GM18519 (cell line): Measurements from ENCODE around the gene CCDC172.
A peak's percentile ranks its signal among the peaks of the same experiment; 100 is the strongest.
"Not testable (repeated sequence)": the region's sequence is repeated elsewhere in the genome, so short reads cannot be mapped to it uniquely, and the experiment has no call there.

Experiments
- ATAC-seq: cut with Tn5 transposase; IDR thresholded peaks from one replicate; pipeline ENCODE4 v1.9.1; 2021; ENCODE audit warnings: mild to moderate bottlenecking, moderate library complexity; ENCODE audit not compliant: unreplicated experiment, low FRiP score

CCDC172 gene

DNA sequence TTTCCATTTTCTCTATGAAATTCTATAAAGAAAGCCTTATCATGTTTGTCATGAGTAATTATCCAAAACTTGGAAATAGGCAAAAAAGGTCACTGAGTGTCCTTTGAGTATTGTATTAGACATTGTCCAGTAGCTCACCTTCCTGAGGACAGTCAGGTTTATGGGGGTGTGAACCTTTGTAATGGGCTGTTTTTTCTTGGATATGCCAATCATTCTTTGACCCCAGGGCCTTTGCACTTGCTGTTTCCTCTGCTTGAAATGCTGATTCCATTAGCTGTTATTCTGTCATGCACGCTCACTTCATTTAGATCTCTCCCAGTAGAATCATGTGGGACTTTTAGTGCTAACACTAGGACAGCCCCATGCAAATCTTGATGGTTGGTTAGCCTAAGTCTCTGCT lies 4.9 kb downstream of the CCDC172 start:
- ATAC-seq = no peak

- no peak for ATAC-seq
These were observed 7.6 kb downstream of the CCDC172 start for GRCh38 chr10:116331815-116332214.

GRCh38 chr10:116336866-116337265 lies 12.6 kb downstream of the CCDC172 start:
- no peak for ATAC-seq

GRCh38 chr10:116352125-116352524 lies 27.9 kb downstream of the CCDC172 start:
- no peak for ATAC-seq

DNA sequence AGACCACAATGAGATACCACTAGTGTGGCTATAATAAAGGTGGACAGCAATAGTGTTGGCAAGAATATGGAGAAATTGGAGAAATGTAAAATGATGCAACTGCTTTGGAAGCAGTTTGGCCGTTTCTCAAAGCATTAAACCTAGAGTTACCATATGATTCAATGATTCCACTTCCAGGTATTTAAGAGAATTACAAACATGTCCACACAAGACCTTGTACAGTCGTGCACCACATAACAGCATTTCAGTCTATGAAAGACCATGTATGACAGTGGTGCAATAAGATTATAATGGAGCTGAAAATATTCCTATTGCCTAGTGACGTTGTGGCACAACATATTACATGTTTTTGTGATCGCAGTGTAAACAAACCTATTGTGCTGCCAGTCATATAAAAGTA lies 29.6 kb downstream of the CCDC172 start:
- no peak for ATAC-seq

GRCh38 chr10:116355341-116355740 lies 31.1 kb downstream of the CCDC172 start:
- ATAC-seq = no peak

- ATAC-seq = no peak
These were observed 32.6 kb downstream of the CCDC172 start for GRCh38 chr10:116356833-116357232.

DNA sequence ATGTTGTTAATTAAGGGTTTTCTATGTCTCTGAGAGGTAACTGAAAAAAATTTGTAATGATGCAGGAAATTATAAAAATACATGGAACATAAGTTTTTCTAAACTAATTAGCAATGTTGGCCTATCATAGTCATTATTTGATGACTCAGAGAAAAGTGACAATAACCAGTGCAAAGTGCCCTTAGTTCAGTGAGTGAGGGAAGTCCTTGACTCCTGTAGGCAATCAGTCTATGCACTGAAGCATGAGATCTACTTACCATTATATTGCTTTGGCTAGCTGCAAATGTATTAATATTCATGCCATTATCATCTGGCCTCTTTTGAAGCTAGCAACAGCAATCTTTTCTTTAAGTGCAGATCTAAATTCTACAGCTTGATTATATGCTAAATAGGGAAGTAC lies 40.6 kb downstream of the CCDC172 start:
- ATAC-seq = no peak

DNA sequence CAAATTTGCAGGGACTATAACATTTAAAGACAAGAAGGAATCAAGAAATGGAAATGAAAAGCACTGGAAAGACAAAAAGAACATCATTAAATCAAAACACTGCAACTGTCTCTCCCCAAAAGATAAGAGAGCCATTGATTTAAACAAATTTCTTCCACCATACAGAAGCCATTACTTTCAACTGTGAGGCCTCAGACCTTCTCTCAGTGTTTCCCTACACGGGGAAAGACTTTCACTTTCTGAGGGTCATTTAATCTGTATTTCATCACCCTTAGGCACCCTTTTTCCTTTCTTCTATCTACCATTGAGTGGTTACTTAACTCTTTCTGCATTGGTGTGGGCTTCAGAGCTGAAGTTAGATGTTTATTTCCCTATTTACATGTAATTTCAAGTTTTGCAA lies 47.5 kb downstream of the CCDC172 start:
- no peak for ATAC-seq

DNA sequence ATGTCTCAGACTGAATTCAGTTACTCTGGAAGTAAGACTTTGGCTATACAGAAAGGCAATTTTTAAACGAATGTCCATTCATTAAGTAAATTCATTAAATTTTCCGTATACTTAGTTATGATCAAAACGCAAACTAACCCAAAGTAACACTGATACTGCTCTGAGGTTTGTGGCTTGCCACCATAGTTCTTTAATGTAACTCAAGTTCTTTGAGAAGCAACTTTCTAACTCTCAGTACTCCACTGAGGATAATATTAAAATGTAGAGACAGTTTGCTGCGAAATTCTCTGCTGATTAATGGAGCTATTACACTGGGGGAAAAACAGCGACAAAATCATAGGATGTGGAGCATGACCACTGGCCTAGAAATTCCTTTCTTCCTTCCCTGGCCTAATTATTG lies 58.0 kb downstream of the CCDC172 start:
- ATAC-seq = no peak

DNA sequence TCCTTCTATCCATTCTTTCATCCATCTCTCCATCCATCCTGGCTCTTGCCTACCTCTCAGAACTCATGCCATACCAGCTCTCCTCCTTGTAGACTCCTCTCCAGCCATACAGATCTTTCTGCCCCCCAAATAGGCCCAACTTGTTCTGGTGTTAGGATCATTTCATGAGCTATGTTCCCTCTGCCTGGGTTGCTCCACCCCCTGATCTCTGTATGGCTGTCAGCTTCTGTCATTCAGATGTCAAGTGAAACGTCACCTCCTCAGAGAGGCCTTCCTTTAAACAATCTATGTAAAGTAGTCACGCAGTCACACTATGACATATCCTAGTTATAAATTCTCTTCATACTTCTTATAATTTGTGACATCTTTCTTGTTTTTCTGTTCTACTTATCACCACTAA lies 61.1 kb downstream of the CCDC172 start:
- ATAC-seq = no peak

- ATAC-seq = peak; percentile 48
These were observed 62.0 kb downstream of the CCDC172 start for GRCh38 chr10:116385994-116386809.

GRCh38 chr10:116393246-116393831 lies 69.1 kb downstream of the CCDC172 start:
- not testable (repeated sequence) for ATAC-seq

DNA sequence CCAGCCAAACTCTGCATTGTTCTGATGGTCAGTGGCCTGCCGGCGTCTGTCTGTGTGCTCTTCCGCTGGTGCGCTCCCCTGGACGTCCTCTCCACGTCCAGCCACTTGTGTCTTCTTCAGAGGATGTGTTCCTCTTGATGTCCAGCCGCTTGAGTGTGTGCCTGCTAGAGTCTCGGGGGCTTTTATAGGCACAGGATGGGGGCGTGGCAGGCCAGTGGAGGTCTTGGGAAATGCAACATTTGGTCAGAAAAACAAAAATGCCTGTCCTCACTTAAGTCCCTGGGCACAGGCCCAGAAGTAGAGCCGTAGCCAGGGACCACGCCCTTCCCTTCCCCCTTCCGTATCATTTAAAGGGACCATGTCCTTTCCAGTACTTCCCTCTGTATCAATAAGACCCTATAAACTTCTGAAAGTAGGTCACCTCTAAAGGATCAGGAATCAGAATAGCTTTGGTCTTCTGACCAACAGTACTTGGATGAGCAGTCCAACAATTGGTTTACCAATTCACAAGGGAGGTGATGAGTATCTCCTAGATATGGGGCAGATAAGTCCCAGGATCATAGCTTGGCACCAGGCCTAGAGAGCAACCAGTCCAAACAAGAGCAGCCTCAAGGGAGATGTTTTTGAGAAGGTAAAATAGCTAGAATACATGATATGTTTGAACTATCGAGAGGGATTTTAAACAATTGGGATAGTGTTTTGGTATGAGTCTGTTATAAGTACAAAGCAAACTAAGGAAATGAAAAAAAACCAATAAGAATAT lies 71.2 kb downstream of the CCDC172 start:
- no peak for ATAC-seq

DNA sequence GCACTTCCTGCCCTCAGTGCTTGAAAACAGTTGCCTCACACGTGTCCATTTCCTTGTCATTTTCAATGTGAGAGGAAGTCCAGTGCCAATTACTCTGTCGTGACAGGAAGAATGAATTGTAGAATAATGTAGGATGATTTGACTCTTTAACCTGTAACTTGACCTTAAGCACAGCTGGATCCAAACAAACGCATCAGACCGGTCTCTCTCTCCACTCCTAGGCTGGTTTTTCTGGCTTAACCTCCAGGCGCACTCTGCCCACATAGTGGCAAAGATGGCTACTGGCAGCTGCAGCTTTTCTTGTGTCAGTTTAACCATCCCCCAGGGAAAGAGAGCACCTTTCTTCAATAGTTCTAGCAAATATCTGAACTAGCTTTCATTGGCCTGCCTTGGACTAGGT lies 74.0 kb downstream of the CCDC172 start:
- ATAC-seq = no peak

GRCh38 chr10:116402858-116403257 lies 78.6 kb downstream of the CCDC172 start:
- no peak for ATAC-seq

DNA sequence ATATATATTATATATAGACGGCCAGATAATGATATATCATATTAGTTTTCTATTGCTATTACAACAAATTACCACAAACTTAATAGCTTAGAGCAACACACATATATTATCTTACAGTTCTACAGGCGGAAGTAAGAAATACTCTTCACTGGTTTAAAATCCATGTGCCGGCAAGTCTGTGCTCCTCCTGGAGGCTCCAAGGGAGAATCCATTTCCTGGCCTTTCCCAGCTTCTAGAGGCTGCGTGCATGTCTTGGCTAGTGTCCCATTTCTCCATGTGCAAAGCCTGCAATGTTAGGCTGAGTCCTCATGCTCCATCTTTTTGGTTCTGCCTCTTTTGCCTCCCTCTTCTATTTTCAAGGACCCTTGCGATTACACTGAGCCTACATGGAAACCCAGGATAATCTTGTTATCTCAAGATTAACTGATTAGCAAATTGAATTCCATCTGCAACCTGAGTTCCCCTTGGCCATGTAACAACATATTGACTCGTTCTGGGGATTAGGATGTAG lies 79.5 kb downstream of the CCDC172 start:
- no peak for ATAC-seq

- peak; percentile 94 for ATAC-seq
These were observed 84.5 kb downstream of the CCDC172 start for GRCh38 chr10:116408719-116409118.

DNA sequence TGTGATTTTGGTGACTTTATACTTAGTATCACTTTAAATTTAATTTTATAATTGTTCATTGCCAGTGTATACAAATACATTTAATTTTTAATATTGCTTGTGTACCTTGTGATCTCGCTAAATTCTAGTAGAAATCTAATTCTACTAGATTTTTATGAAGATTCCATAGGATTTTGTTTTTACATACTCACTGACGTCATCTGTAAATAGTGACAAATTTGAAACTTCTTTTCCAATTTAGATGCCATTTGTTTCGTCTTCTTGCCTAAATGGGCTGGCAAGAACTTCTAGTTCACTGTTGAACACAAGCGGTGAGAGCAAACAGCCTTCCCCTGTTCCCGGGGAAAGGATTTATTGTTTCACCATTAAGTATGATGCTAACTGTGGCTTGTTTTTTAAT lies 86.1 kb downstream of the CCDC172 start:
- ATAC-seq = no peak

GRCh38 chr10:116417821-116418220 lies 93.6 kb downstream of the CCDC172 start:
- no peak for ATAC-seq

DNA sequence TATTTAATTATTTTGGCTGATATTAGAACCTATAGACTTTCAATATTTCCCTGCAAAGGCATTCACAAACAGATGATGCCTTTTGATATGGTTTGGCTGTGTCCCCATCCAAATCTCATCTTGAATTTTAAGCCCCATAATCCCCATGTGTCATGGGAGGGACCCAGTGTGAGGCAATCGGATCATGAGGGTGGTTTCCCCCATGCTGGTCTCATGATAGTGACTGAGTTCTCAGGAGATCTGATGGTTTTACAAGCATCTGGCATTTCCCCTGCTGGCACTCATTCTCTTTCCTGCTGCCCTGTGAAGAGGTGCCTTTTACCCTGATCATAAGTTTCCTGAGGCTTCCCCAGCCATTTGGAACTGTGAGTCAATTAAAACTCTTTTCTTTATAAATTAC lies 94.1 kb downstream of the CCDC172 start:
- no peak for ATAC-seq
